GM12878 (cell line): ENCODE measurements around the gene PPP1R13B. TPM values are rescaled to one million over a fixed set of nuclear protein-coding genes. Genes with fewer than 3 reads are reported as not detected.

Experiments
- ATAC-seq: fragments of 200-7000 bp; cut with Tn5 transposase; 3 replicates; pipeline ENCODE4 v1.9.1; 2020; ENCODE audit warnings: mild to moderate bottlenecking, moderate library complexity
- BruUV-seq: library from RNA; stranded (reverse); fragments of 400-500 nt; replicated peaks from 2 replicates; lab custom pipeline; 2021; lab: Mats Ljungman, UMichigan
- CTCF ChIA-PET: fragments of 300-600 bp; sonication (Branson Sonifier 250); formaldehyde crosslinking; extraction: SDS; loops from one replicate; lab custom pipeline; 2021; ENCODE audit warnings: inconsistent platforms; lab: Yijun Ruan, JAX
- POLR2A ChIA-PET: fragments of 350-600 bp; formaldehyde crosslinking; extraction: SDS; loops from one replicate; lab custom pipeline; 2021; ENCODE audit warnings: inconsistent platforms; lab: Charles Lee
- RAD21 ChIA-PET: fragments of 300-600 bp; sonication (Branson Sonifier 250); formaldehyde crosslinking; loops from one replicate; lab custom pipeline; 2023; ENCODE audit warnings: antibody characterized with exemption; ENCODE audit not compliant: unreplicated experiment; lab: Charles Lee
- SMC1A ChIA-PET: fragments of 300-600 bp; sonication (Branson Sonifier 250); formaldehyde crosslinking; loops from one replicate; lab custom pipeline; 2023; ENCODE audit not compliant: unreplicated experiment, uncharacterized antibody; lab: Charles Lee
- DNase-seq: peaks from one replicate; pipeline ENCODE4 v3.0.0-alpha.2; 2011; ENCODE audit warnings: low read depth, low spot score
- FAIRE-seq: peaks from 3 replicates; lab custom pipeline; 2011; peaks lifted over from hg19 to GRCh38; lab: Jason Lieb, UNC
- H2AFZ ChIP-seq: 2 replicates; pipeline ENCODE4 v1.6.0; 2011; ENCODE audit warnings: low read depth, low read length, control low read depth; ENCODE audit not compliant: control insufficient read depth
- H3K27ac ChIP-seq: 2 replicates; pipeline ENCODE4 v1.5.1; 2011; ENCODE audit warnings: control low read depth; ENCODE audit not compliant: control insufficient read depth, insufficient read depth
- H3K27me3 ChIP-seq, 2 experiments: replicated peaks in 1 of 2; 2 replicates each; pipeline versions ENCODE4 v1.6.0 to v1.6.1; 2011; ENCODE audit warnings: low read length in 1 of 2; ENCODE audit not compliant: control insufficient read depth in 2 of 2, insufficient read depth in 2 of 2
- H3K36me3 ChIP-seq, 2 experiments: 2 replicates each; pipeline ENCODE4 v1.5.1; 2011; ENCODE audit warnings: low read length in 1 of 2; ENCODE audit not compliant: control insufficient read depth in 2 of 2, insufficient read depth in 2 of 2
- H3K4me1 ChIP-seq: 2 replicates; pipeline ENCODE4 v1.6.1; 2011; ENCODE audit warnings: mild to moderate bottlenecking, low read length, moderate library complexity, mixed read lengths; ENCODE audit not compliant: control insufficient read depth, insufficient read depth
- H3K4me2 ChIP-seq: 2 replicates; pipeline ENCODE4 v1.6.0; 2011; ENCODE audit warnings: control low read depth; ENCODE audit not compliant: control insufficient read depth, insufficient read depth
- H3K4me3 ChIP-seq: fragments of 200-600 bp; sonication (generic); 2 replicates; pipeline ENCODE4 v1.5.1; 2016
- H3K79me2 ChIP-seq: 2 replicates; pipeline ENCODE4 v1.6.0; 2011; ENCODE audit warnings: low read length; ENCODE audit not compliant: control insufficient read depth, insufficient read depth
- H3K9ac ChIP-seq: 2 replicates; pipeline ENCODE4 v1.8.0; 2011; ENCODE audit warnings: low read length, control low read depth, mixed read lengths; ENCODE audit not compliant: control insufficient read depth, insufficient read depth
- H3K9me3 ChIP-seq: replicated peaks from 3 replicates; pipeline ENCODE4 v1.5.1; 2011; ENCODE audit warnings: mild to moderate bottlenecking, low read length; ENCODE audit not compliant: control insufficient read depth, insufficient read depth
- H4K20me1 ChIP-seq: 2 replicates; pipeline ENCODE4 v1.6.0; 2011; ENCODE audit not compliant: control insufficient read depth, insufficient read depth
- ATF7 ChIP-seq: fragments of 450-650 bp; IDR thresholded peaks from 2 replicates; pipeline ENCODE4 v1.6.1; 2016; ENCODE audit warnings: low read depth, mild to moderate bottlenecking
- NR2C1 ChIP-seq: fragments of 450-650 bp; IDR thresholded peaks from 2 replicates; pipeline ENCODE4 v1.6.1; 2017; ENCODE audit warnings: antibody characterized with exemption, mild to moderate bottlenecking, moderate library complexity
- PBX3 ChIP-seq: IDR thresholded peaks from 2 replicates; pipeline ENCODE4 v1.6.1; 2011; ENCODE audit warnings: mild to moderate bottlenecking, low read depth, low read length, moderate library complexity; ENCODE audit not compliant: insufficient replicate concordance
- PRDM15 ChIP-seq: fragments of 450-650 bp; formaldehyde crosslinking; IDR thresholded peaks from 2 replicates; pipeline ENCODE4 v1.4.0; 2020; ENCODE audit warnings: mild to moderate bottlenecking, moderate library complexity
- SPI1 ChIP-seq: IDR thresholded peaks from 2 replicates; pipeline ENCODE4 v1.6.1; 2011; ENCODE audit warnings: low read depth, mild to moderate bottlenecking, low read length, moderate library complexity, borderline replicate concordance; ENCODE audit not compliant: insufficient read depth
- TARDBP ChIP-seq: IDR thresholded peaks from 2 replicates; pipeline ENCODE4 v1.6.1; 2016; ENCODE audit warnings: borderline replicate concordance
- WRNIP1 ChIP-seq: IDR thresholded peaks from 2 replicates; pipeline ENCODE4 v1.6.1; 2011; ENCODE audit warnings: low read depth, low read length, improper control_type of control experiment, borderline replicate concordance
- YBX1 ChIP-seq: fragments of 450-650 bp; IDR thresholded peaks from 2 replicates; pipeline ENCODE4 v1.6.1; 2016; ENCODE audit warnings: antibody characterized with exemption
- ZNF622 ChIP-seq: fragments of 450-650 bp; IDR thresholded peaks from 2 replicates; pipeline ENCODE4 v1.6.1; 2017; ENCODE audit warnings: mild to moderate bottlenecking, inconsistent platforms
- WGBS: methylation state at CpG from one replicate; pipeline ENCODE4 v1.1.6; 2016; ENCODE audit warnings: low lambda C conversion rate; ENCODE audit not compliant: insufficient replicate concordance, insufficient coverage; ENCODE audit errors: missing lambda C conversion rate; 5-methylcytosine and 5-hydroxymethylcytosine counted together
- in situ Hi-C: fragments of 300-500 bp; cut with MboI; formaldehyde crosslinking; loops from 9 replicates; pipeline ENCODE4 v1.14.3; 2018; ENCODE audit warnings: mixed read lengths
- intact Hi-C: fragments of 100-400 bp; cut with micrococcal nuclease; formaldehyde crosslinking; loops from one replicate; pipeline ENCODE4 v1.14.2; 2022; ENCODE audit not compliant: unreplicated experiment
- polyA plus RNA-seq, 11 experiments: library from polyadenylated mRNA; depleted of rRNA in 4 of 11; unstranded in 6 of 11; stranded (reverse) in 5 of 11; fragments of >200 nt; fragmentation: Nextera tagmentation in 4 of 11; fragmentation: Illumina TruSeq in 1 of 11; extraction: Ambion mirVana in 4 of 11; extraction: Trizol in 1 of 11; gene quantifications; 1 replicate in 1 of 11; 2 replicates in 10 of 11; pipeline versions ENCODE4 v1.2.1 to v1.2.3, GENCODE V29; 2011 to 2016; ENCODE audit warnings: inconsistent platforms in 2 of 11, missing spikeins in 2 of 11, low read depth in 1 of 11
- total RNA-seq, 4 experiments: library from RNA; depleted of rRNA in 3 of 4; stranded (reverse); fragments of >200 nt in 3 of 4; fragmentation: Illumina TruSeq in 1 of 4; extraction: Trizol in 1 of 4; gene quantifications; 2 replicates each; pipeline versions ENCODE4 v1.2.1 to v1.2.3, GENCODE V29; 2013 to 2021

Gene PPP1R13B
- total and polyA plus RNA-seq, 10 of the 15 experiments (the other 5 are each of a cell fraction or from before 2014, with no cell fraction given): 0.16 to 8.1 (median 3.2) TPM

GRCh38 chr14:103878180-103878579 is 30.8 kb upstream of the PPP1R13B start (continued):
- no peak for TF ChIP-seq ZNF622
- no peak for TF ChIP-seq ATF7
- TF ChIP-seq PBX3: no peak
- TF ChIP-seq WRNIP1: no peak
- TF ChIP-seq SPI1: no peak
- no peak for TF ChIP-seq YBX1
- TF ChIP-seq PRDM15 (CRISPR knock-in tag): no peak
- no peak for TF ChIP-seq NR2C1
- TF ChIP-seq, all 136 proteins: peak for 0

- BruUV-seq: no TSS peak
These were observed 27.6 kb upstream of the PPP1R13B start for GRCh38 chr14:103875010-103875409.

More at GRCh38 chr14:103875010-103875409, 27.6 kb upstream of the PPP1R13B start:
- ChIA-PET RAD21 (no interaction called here), SMC1A (no interaction called here), CTCF (interaction anchor here (1.4 kb wide), 1 partner anchor 66 kb away, joined by 3 read pairs; no protein-coding TSS in a partner anchor), POLR2A (no interaction called here)
- H3K79me2 ChIP-seq: no peaks in the 10 kb centered on the region
- DNase-seq (no peak), FAIRE-seq (no peak), ATAC-seq (no peak)
- H3K4me3 ChIP-seq: no peak overlapping the region
- 0 out of 2 replicates have a peak overlapping the region, but pooled peaks have one; percentile 7 for H3K4me2 ChIP-seq
- TF ChIP-seq TARDBP (no peak), SPI1 (peak; percentile 35; the same call in 1 of the 2 replicates)
- peaks cover 10% of the 10 kb centered on the region for H3K4me1 ChIP-seq
- H3K27me3 ChIP-seq: no peaks in the 10 kb centered on the region
- in situ Hi-C loops (no loop called here), intact Hi-C loops (no loop called here)
- H3K9me3 ChIP-seq: no peaks in the 10 kb centered on the region
- no peaks in the 10 kb centered on the region for H4K20me1 ChIP-seq
- no peak overlapping the region for H3K27ac ChIP-seq
- no peak overlapping the region for H3K9ac ChIP-seq
- WGBS: 89% methylated on average over 5 of the region's 5 CpGs
- H3K36me3 ChIP-seq: no peaks in the 10 kb centered on the region
- H2AFZ ChIP-seq: no peak overlapping the region
